ENCODE data around the gene C10orf71.

C10orf71 gene

GRCh38 chr10:49344840-49345239 is 45.9 kb downstream of the C10orf71 start:
- peaks cover under 1% of the 10 kb centered on the region for H3K9me3 Mint-ChIP-seq
- no peaks in the 10 kb centered on the region for H3K27me3 Mint-ChIP-seq
- H3K36me3 Mint-ChIP-seq (ENCODE audit: low read depth): no peaks in the 10 kb centered on the region
- no peak for DNase-seq
- H3K4me1 Mint-ChIP-seq (ENCODE audit: low read depth): no peaks in the 10 kb centered on the region
- no peak overlapping the region for H3K27ac Mint-ChIP-seq
- no peak overlapping the region for H3K4me3 Mint-ChIP-seq

GRCh38 chr10:49347342-49347741 is 48.4 kb downstream of the C10orf71 start:
- no peak overlapping the region for H3K27ac Mint-ChIP-seq
- no peaks in the 10 kb centered on the region for H3K36me3 Mint-ChIP-seq (ENCODE audit: low read depth)
- no peaks in the 10 kb centered on the region for H3K4me1 Mint-ChIP-seq (ENCODE audit: low read depth)
- no peak for DNase-seq
- peaks cover 7% of the 10 kb centered on the region for H3K27me3 Mint-ChIP-seq
- peaks cover 7% of the 10 kb centered on the region for H3K9me3 Mint-ChIP-seq
- no peak overlapping the region for H3K4me3 Mint-ChIP-seq

- Mint-ChIP-seq H3K27ac (no peak overlapping the region), H3K36me3 (ENCODE audit: low read depth) (no peaks in the 10 kb centered on the region), H3K4me3 (no peak overlapping the region), H3K9me3 (peaks cover 7% of the 10 kb centered on the region), H3K4me1 (ENCODE audit: low read depth) (no peaks in the 10 kb centered on the region), H3K27me3 (peaks cover 7% of the 10 kb centered on the region)
- DNase-seq: no peak
These were observed 48.9 kb downstream of the C10orf71 start for GRCh38 chr10:49347827-49348226.

- Mint-ChIP-seq H3K4me3 (no peak overlapping the region), H3K9me3 (peaks cover 7% of the 10 kb centered on the region), H3K36me3 (ENCODE audit: low read depth) (no peaks in the 10 kb centered on the region), H3K27me3 (peaks cover 7% of the 10 kb centered on the region), H3K27ac (no peak overlapping the region), H3K4me1 (ENCODE audit: low read depth) (no peaks in the 10 kb centered on the region)
- no peak for DNase-seq
These were observed 49.6 kb downstream of the C10orf71 start for GRCh38 chr10:49348593-49348992.

GRCh38 chr10:49349390-49349789 is 50.4 kb downstream of the C10orf71 start:
- no peak for DNase-seq
- Mint-ChIP-seq H3K36me3 (ENCODE audit: low read depth) (no peaks in the 10 kb centered on the region), H3K27me3 (peaks cover 7% of the 10 kb centered on the region), H3K4me3 (no peak overlapping the region), H3K27ac (no peak overlapping the region), H3K9me3 (peaks cover 7% of the 10 kb centered on the region), H3K4me1 (ENCODE audit: low read depth) (no peaks in the 10 kb centered on the region)

- Mint-ChIP-seq H3K36me3 (ENCODE audit: low read depth) (no peaks in the 10 kb centered on the region), H3K4me1 (ENCODE audit: low read depth) (no peaks in the 10 kb centered on the region), H3K4me3 (no peak overlapping the region), H3K27me3 (peaks cover 7% of the 10 kb centered on the region), H3K9me3 (peaks cover 7% of the 10 kb centered on the region), H3K27ac (no peak overlapping the region)
- DNase-seq: no peak
These were observed 51.2 kb downstream of the C10orf71 start for GRCh38 chr10:49350138-49350537.

- Mint-ChIP-seq H3K36me3 (ENCODE audit: low read depth) (no peaks in the 10 kb centered on the region), H3K9me3 (peaks cover 7% of the 10 kb centered on the region), H3K27me3 (peaks cover 7% of the 10 kb centered on the region), H3K4me1 (ENCODE audit: low read depth) (no peaks in the 10 kb centered on the region), H3K4me3 (no peak overlapping the region), H3K27ac (no peak overlapping the region)
- no peak for DNase-seq
These were observed 52.0 kb downstream of the C10orf71 start for GRCh38 chr10:49350846-49351532.

GRCh38 chr10:49351669-49352068 is 52.7 kb downstream of the C10orf71 start:
- peaks cover 7% of the 10 kb centered on the region for H3K27me3 Mint-ChIP-seq
- H3K4me1 Mint-ChIP-seq (ENCODE audit: low read depth): peaks cover 1% of the 10 kb centered on the region
- no peak for DNase-seq
- peaks cover 8% of the 10 kb centered on the region for H3K9me3 Mint-ChIP-seq
- no peak overlapping the region for H3K4me3 Mint-ChIP-seq
- H3K36me3 Mint-ChIP-seq (ENCODE audit: low read depth): no peaks in the 10 kb centered on the region
- H3K27ac Mint-ChIP-seq: no peak overlapping the region

GRCh38 chr10:49352323-49352722 is 53.4 kb downstream of the C10orf71 start:
- H3K4me3 Mint-ChIP-seq: no peak overlapping the region
- H3K4me1 Mint-ChIP-seq (ENCODE audit: low read depth): peaks cover 4% of the 10 kb centered on the region
- peaks cover 11% of the 10 kb centered on the region for H3K9me3 Mint-ChIP-seq
- DNase-seq: no peak
- peaks cover 7% of the 10 kb centered on the region for H3K27me3 Mint-ChIP-seq
- H3K36me3 Mint-ChIP-seq (ENCODE audit: low read depth): no peaks in the 10 kb centered on the region
- no peak overlapping the region for H3K27ac Mint-ChIP-seq

GRCh38 chr10:49353026-49353894 is 54.3 kb downstream of the C10orf71 start:
- no peak overlapping the region for H3K27ac Mint-ChIP-seq
- H3K36me3 Mint-ChIP-seq (ENCODE audit: low read depth): no peaks in the 10 kb centered on the region
- peaks cover 7% of the 10 kb centered on the region for H3K27me3 Mint-ChIP-seq
- peaks cover 18% of the 10 kb centered on the region for H3K9me3 Mint-ChIP-seq
- no peak for DNase-seq
- no peak overlapping the region for H3K4me3 Mint-ChIP-seq
- H3K4me1 Mint-ChIP-seq (ENCODE audit: low read depth): peaks cover 4% of the 10 kb centered on the region

GRCh38 chr10:49353895-49354566 is 55.1 kb downstream of the C10orf71 start:
- H3K4me3 Mint-ChIP-seq: no peak overlapping the region
- no peaks in the 10 kb centered on the region for H3K36me3 Mint-ChIP-seq (ENCODE audit: low read depth)
- H3K9me3 Mint-ChIP-seq: peaks cover 18% of the 10 kb centered on the region
- peaks cover 4% of the 10 kb centered on the region for H3K4me1 Mint-ChIP-seq (ENCODE audit: low read depth)
- H3K27ac Mint-ChIP-seq: no peak overlapping the region
- H3K27me3 Mint-ChIP-seq: peaks cover 7% of the 10 kb centered on the region
- DNase-seq: no peak

- no peak overlapping the region for H3K27ac Mint-ChIP-seq
- H3K9me3 Mint-ChIP-seq: peaks cover 18% of the 10 kb centered on the region
- no peak overlapping the region for H3K4me3 Mint-ChIP-seq
- no peak for DNase-seq
- peaks cover 7% of the 10 kb centered on the region for H3K27me3 Mint-ChIP-seq
- H3K4me1 Mint-ChIP-seq (ENCODE audit: low read depth): peaks cover 4% of the 10 kb centered on the region
- no peaks in the 10 kb centered on the region for H3K36me3 Mint-ChIP-seq (ENCODE audit: low read depth)
These were observed 55.6 kb downstream of the C10orf71 start for GRCh38 chr10:49354593-49354992.

- H3K27me3 Mint-ChIP-seq: peaks cover 7% of the 10 kb centered on the region
- DNase-seq: no peak
- H3K9me3 Mint-ChIP-seq: peaks cover 14% of the 10 kb centered on the region
- H3K27ac Mint-ChIP-seq: no peak overlapping the region
- H3K4me1 Mint-ChIP-seq (ENCODE audit: low read depth): peaks cover 4% of the 10 kb centered on the region
- no peak overlapping the region for H3K4me3 Mint-ChIP-seq
- H3K36me3 Mint-ChIP-seq (ENCODE audit: low read depth): no peaks in the 10 kb centered on the region
These were observed 56.3 kb downstream of the C10orf71 start for GRCh38 chr10:49355221-49355620.

- no peak for DNase-seq
- no peak overlapping the region for H3K4me3 Mint-ChIP-seq
- H3K4me1 Mint-ChIP-seq (ENCODE audit: low read depth): peaks cover 4% of the 10 kb centered on the region
- H3K27me3 Mint-ChIP-seq: peaks cover 1% of the 10 kb centered on the region
- H3K27ac Mint-ChIP-seq: no peak overlapping the region
- peaks cover 11% of the 10 kb centered on the region for H3K9me3 Mint-ChIP-seq
- no peaks in the 10 kb centered on the region for H3K36me3 Mint-ChIP-seq (ENCODE audit: low read depth)
These were observed 57.2 kb downstream of the C10orf71 start for GRCh38 chr10:49356181-49356580.

- Mint-ChIP-seq H3K27me3 (peaks cover under 1% of the 10 kb centered on the region), H3K4me1 (ENCODE audit: low read depth) (peaks cover 4% of the 10 kb centered on the region), H3K4me3 (no peak overlapping the region), H3K9me3 (peaks cover 11% of the 10 kb centered on the region), H3K27ac (no peak overlapping the region), H3K36me3 (ENCODE audit: low read depth) (no peaks in the 10 kb centered on the region)
- DNase-seq: no peak
These were observed 58.0 kb downstream of the C10orf71 start for GRCh38 chr10:49356944-49357343.

All from activated T-cell treated with anti-CD3 and anti-CD28 coated beads, Interleukin-2, amount 50 U/mL, for 24 hours (primary cell).